SK-N-SH treated with all-trans-retinoic acid at 6 μM for 48 hours (cell line): Measurements from ENCODE around the gene OR2T1.
"Not testable (repeated sequence)": the region's sequence is repeated elsewhere in the genome, so short reads cannot be mapped to it uniquely, and the experiment has no call there.

Experiments used
- CSDC2 ChIP-seq: fragments of 250-450 bp; sonication (Bioruptor Pico); IDR thresholded peaks from 2 replicates; pipeline ENCODE4 v1.5.0; 2020; ENCODE audit warnings: mild to moderate bottlenecking, moderate library complexity
- ESRRG ChIP-seq: fragments of 250-450 bp; sonication (Bioruptor Pico); IDR thresholded peaks from 2 replicates; pipeline ENCODE4 v1.6.1; 2021; ENCODE audit warnings: mild to moderate bottlenecking
- TOX ChIP-seq: fragments of 250-450 bp; sonication (Bioruptor Pico); IDR thresholded peaks from 2 replicates; pipeline ENCODE4 v1.8.0; 2021; ENCODE audit warnings: mild to moderate bottlenecking, moderate library complexity, borderline replicate concordance
- ZFP3 ChIP-seq: fragments of 250-450 bp; sonication (Bioruptor Pico); IDR thresholded peaks from 2 replicates; pipeline ENCODE4 v1.5.0; 2020; ENCODE audit warnings: mild to moderate bottlenecking, moderate library complexity
- ZFP30 ChIP-seq: fragments of 450-650 bp; formaldehyde crosslinking; IDR thresholded peaks from 2 replicates; pipeline ENCODE4 v1.5.0; 2022; ENCODE audit warnings: mild to moderate bottlenecking, moderate library complexity
- TF ChIP-seq, protein P1 (sequence below): fragments of 250-450 bp; sonication (Bioruptor Pico); IDR thresholded peaks from 2 replicates; pipeline ENCODE4 v1.5.1; 2021; ENCODE audit warnings: mild to moderate bottlenecking, moderate library complexity
- TF ChIP-seq, protein P2 (sequence below): fragments of 250-450 bp; sonication (Bioruptor Pico); IDR thresholded peaks from 2 replicates; pipeline ENCODE4 v1.8.0; 2020; ENCODE audit warnings: mild to moderate bottlenecking, moderate library complexity, borderline replicate concordance
- TF ChIP-seq, protein P3 (sequence below): fragments of 250-450 bp; sonication (Bioruptor Pico); IDR thresholded peaks from 2 replicates; pipeline ENCODE4 v1.5.1; 2020; ENCODE audit warnings: low read depth, mild to moderate bottlenecking, moderate library complexity

DNA sequence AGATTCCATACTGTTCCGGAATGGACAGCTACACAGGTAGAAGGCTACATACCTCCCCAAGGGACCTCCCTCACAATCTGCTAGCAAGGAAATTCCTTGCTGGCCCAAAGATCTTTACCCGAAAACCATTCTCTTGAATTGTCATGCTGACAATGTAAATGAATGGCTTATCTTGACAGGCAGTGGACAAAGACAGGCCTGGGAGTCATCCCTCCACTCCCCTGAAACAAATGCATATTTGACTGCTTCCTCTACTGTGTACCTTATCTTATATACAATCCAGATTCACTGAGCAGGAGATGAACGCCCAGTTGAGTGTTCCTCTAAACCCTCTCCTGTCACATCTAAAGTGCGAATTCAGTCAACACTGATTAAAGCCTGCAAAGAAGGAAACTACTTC, 41.8 kb downstream of the OR2T1 start:
- not testable (repeated sequence) for TF ChIP-seq ESRRG; CSDC2 (CRISPR knock-in tag); ZFP30 (CRISPR knock-in tag); TOX (CRISPR knock-in tag); ZFP3
- TF ChIP-seq, protein P1, sequence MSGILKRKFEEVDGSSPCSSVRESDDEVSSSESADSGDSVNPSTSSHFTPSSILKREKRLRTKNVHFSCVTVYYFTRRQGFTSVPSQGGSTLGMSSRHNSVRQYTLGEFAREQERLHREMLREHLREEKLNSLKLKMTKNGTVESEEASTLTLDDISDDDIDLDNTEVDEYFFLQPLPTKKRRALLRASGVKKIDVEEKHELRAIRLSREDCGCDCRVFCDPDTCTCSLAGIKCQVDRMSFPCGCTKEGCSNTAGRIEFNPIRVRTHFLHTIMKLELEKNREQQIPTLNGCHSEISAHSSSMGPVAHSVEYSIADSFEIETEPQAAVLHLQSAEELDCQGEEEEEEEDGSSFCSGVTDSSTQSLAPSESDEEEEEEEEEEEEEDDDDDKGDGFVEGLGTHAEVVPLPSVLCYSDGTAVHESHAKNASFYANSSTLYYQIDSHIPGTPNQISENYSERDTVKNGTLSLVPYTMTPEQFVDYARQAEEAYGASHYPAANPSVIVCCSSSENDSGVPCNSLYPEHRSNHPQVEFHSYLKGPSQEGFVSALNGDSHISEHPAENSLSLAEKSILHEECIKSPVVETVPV, result not testable (repeated sequence)
- TF ChIP-seq, protein P2, sequence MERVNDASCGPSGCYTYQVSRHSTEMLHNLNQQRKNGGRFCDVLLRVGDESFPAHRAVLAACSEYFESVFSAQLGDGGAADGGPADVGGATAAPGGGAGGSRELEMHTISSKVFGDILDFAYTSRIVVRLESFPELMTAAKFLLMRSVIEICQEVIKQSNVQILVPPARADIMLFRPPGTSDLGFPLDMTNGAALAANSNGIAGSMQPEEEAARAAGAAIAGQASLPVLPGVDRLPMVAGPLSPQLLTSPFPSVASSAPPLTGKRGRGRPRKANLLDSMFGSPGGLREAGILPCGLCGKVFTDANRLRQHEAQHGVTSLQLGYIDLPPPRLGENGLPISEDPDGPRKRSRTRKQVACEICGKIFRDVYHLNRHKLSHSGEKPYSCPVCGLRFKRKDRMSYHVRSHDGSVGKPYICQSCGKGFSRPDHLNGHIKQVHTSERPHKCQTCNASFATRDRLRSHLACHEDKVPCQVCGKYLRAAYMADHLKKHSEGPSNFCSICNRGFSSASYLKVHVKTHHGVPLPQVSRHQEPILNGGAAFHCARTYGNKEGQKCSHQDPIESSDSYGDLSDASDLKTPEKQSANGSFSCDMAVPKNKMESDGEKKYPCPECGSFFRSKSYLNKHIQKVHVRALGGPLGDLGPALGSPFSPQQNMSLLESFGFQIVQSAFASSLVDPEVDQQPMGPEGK (CRISPR knock-in tag), result not testable (repeated sequence)
- TF ChIP-seq, protein P3, sequence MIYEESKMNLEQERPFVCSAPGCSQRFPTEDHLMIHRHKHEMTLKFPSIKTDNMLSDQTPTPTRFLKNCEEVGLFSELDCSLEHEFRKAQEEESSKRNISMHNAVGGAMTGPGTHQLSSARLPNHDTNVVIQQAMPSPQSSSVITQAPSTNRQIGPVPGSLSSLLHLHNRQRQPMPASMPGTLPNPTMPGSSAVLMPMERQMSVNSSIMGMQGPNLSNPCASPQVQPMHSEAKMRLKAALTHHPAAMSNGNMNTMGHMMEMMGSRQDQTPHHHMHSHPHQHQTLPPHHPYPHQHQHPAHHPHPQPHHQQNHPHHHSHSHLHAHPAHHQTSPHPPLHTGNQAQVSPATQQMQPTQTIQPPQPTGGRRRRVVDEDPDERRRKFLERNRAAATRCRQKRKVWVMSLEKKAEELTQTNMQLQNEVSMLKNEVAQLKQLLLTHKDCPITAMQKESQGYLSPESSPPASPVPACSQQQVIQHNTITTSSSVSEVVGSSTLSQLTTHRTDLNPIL (CRISPR knock-in tag), result not testable (repeated sequence)
